Left hindlimb (tissue), 1 donor: ENCODE data around the gene POLRMT.

Source experiments
- DNase-seq: peaks from one replicate; pipeline ENCODE4 v3.0.0-alpha.2; 2018

Gene POLRMT

DNA sequence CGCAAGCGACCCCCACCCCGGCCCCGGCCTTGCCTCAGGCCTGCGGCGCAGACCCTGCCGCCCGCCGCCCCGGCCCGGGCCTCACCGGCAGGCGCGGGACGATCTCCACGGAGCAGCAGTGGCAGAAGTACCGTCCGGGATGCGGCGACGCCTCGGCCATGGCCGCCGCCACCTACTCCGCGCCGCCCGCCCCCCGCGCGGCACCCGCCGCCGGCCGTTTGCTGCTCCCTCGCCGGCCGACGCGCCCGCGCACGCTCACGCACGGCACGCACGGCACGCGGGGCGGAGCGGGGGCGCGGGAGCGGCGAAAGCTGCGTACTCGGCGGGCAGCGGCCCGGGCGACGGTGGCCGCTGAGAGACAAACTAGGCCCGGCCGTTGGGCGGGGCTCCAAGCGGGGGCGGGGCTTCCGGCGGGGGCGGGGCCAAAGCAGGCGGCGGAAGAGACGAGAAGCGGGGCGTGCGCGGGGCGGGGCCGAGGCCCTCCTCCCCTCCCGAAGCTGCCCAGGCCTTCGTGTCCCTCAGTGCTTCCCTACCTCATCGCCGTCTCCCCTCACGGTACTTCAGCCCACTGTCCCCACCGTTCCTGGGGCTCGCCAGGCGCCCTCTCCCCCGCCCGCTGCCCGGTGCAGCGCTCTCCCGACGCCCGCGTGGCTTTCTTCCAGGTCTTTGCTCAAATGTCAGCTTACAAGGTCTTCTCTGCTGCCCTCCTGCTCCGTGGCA is 29.8 kb upstream of the POLRMT start, which contains the start of gene RNF126:
RNF126 (minus strand) TSS at position 253 of the 720 bp plus-strand sequence; CDS start at position 160, 93 bp downstream.
- DNase-seq, result peak; percentile 96

DNA sequence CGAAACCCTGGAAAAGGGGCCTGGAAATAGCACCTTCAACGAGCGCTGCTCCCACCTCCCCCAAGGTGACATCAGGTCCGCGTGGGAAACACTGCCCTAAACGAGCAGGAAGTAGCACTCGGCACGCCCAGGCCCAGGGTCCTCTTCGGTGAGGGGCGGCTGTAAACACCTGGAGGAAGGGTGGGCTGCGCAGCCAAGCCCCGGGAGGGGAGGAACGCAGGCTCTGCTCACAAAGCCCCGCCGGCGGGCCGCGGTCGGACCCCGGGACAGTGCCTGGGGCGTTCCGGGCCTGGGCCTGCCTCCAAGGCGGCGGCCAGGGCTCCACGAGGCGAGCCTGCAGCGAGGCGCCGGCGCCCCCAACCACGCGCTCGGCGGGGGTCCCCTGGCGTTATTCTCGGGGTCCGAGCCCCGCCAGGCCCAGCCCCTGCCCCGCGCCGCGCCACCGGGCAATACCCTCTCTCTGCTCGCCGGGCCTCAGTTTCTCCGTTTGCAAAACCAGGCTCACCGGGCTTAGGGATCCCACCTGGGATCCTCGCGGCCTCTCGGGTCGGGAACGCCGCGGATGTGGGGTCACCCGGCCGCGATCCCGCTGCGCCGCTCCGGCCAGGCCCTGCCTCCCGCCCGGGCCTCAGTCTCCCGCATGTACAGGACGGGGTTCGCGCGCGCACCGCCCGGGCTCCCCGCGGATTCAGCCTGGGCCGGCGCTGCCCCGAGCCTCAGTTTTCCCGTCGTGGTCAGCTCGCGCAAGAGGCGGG is 29.0 kb upstream of the POLRMT start:
- DNase-seq, result no peak

DNA sequence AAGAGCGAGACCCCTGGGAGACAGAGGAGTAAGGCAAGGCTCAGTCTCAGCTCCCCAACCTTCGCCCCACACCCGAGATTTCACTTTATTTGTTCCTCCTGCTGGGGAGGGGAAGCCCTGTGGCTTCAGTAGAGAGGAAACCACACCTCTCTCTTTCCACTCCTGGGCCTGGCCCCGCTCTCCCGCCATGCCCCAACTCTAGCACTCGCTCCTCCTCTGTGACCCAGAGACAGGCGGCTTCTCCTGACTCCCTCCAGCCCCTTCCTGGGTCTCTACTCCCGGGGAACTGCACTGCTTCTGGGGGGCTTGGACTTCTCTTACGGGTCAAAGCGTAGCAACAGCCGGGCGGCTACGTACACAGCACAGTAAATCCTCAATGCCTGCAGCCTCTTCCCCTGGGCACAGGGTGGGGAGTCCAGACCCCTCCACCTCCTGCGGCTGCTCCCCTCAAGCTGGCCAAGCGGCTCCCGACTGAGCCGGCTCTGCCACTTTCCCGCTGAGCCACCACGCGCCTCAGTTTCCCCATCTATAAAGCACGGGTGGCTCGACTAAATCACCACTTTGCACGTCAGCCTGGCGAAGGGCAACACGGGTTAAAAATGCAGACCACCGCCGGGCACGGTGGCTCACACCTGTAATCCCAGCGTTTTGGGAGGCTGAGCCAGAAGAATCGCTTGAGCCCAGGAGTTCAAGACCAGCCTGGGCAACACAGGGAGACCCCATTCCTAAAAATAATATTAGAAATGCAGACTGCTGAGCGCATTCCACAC is 28.3 kb upstream of the POLRMT start:
- no peak for DNase-seq

DNA sequence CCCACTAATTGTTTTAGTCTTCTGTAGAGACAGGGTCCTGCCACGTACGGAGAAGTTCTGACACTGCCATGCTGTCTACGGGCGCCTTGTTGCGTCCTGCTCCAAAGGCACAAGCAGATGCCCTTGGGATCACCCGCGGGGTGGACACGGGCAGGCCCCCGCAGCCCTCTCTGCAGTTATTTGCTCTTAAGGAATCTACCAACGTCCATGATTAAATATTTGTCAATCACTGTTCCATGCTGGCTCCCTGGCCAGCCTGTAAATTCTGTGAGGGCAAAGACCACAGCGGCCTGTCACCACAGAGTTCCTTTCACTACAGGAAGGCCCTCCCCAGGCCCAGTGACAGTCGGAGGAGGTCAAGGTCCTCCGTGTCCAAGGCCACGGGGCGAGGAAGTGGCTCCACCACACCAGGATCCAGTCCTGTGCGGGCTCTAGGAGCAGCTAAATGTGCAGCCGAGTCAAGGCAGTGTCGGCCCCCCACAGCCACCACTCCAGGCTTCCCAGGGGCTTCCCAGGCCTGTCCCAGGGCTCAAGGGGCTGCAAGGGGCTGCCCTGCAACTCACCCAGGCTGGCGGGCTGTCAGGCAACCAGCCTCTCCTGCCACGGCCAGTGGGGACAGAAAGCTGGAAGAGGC is 27.6 kb upstream of the POLRMT start:
- DNase-seq, result no peak

DNA sequence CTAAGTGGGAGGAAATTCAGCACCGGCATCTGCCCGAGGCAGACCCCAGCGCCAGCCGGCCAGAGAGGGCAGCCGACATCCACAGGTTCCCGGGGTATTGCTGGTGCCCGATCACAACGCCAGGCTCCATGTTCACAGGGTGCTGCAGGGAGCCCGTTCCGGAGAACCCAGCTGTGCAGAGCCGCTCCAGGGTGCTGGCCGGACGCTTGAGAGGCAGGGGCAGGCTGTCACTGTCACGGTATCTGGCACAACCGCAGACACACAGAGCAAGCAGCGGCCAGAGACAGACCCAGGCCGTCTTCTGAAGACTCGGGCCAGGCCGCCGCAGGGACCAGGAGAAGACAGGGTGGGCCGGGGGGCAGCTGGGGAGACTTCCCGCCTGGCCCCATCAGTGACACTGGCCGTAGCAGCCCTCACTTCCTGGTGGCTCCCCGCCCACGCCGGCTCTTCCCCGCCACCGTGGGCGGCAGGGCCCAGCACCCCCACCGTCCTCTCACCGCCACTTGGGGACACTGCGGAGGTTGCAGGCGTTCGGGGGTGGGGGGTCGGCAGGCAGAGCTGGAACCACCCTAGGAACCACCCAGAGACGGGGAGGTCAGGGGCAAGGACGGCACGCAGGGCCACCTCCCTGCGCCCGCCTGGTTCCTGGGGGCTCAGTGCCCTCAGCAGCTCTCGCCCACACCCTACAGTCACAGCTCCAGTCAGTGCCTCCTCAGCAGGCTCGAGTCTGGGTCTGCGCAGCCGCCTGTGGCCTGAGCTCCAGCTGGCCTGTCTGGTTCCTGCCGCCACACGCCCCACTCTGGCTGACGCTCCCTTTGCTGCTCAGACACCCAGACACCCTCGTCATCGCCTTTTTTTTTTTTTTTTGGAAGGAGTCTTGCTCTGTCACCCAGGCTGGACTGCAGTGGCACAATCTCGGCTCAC is 25.8 kb upstream of the POLRMT start:
- no peak for DNase-seq

DNA sequence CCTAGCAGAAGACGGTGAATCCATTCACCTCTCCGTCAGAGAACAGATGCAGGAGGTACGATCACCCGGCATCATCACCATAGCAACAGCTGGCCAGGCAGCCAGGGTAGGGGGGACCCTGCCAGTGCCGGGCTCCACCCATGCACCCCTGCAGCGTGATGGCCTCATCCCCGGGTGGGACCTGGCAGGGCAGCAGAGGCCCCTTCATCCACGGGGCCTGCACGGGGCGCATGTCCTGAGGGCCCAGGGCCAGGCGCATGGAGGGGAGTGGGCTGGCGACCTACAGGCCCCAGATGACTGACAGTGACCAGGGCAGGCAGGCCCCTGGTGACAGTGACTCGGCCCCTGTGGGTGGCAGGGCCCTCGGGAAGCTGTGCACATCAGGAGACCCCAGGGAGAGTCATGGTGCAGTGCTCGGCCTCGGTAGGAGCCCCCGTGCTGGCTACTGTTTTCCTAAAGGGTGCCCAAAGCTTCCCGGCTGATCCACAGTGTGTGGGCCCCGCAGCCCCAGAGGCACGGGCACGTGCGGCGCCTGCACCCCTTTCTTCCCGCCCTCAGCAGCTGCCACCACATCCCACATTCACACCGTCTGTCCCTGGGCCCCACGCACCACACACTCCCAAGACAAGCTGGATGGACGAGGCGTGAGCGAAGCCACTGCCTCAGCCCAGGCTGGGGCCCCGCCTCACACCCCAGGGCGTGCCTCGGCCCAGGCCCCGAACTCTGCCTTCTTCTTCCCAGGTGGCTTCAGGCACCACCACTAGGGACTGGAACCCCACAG is 24.9 kb upstream of the POLRMT start:
- DNase-seq, result no peak

DNA sequence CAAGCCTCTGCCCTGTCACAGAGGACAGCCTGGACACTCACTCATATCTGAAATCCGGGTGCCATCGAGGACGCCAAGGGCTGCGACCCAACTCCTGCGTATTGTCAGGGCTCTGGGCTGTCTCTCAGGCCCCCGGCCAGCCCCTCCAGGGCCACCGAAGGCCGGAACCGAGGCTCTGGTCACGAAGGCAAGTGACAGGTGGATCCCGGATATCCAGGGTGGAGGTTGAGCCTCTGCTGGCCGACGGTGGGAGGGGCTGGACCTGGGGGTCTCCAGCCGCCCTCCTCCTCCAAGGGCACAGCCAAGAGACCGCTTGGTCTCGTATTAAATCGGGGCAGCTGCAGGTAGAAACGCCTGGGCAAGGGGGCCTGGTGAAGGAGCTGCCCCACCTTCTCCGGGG is 24.3 kb upstream of the POLRMT start:
- DNase-seq, result no peak

DNA sequence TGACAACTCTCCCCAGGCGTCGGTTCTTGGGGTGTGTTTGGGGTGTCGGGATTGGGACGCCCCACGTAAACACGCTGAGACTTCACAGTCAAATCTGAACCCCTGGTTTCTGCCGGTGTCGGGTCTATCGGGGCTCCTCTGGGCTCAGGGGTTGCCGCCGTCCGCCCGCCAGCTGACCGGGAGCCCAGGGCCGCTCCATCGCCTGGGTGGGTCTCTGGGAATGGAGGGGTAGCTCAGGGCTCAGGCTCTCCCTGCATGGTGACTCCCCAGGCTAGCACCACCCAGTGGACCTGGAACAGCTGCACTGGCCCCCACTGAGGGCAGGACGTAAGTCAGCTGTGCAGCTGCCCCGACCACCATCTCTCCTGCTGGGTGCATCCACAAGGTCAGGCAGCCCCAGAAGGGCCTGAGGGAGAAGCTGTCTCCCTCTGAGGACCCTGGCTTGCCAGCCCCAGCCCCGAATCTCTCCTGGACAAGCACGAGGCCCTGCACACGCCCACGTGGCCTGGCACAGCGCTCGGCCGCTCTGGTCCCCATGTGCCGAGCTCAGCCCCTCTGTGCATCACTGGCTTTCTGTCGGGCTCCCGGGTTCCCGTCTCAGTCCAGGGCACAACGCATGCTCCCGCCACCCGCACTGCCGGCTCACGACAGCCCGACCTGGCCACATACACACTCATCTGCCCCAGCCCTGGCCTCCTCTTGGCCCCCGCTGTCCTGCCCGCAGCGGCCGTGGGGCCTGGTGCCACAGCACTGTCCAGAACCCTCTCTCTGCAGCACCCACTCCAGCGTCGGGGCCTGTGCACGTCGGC is 23.6 kb upstream of the POLRMT start:
- no peak for DNase-seq

DNA sequence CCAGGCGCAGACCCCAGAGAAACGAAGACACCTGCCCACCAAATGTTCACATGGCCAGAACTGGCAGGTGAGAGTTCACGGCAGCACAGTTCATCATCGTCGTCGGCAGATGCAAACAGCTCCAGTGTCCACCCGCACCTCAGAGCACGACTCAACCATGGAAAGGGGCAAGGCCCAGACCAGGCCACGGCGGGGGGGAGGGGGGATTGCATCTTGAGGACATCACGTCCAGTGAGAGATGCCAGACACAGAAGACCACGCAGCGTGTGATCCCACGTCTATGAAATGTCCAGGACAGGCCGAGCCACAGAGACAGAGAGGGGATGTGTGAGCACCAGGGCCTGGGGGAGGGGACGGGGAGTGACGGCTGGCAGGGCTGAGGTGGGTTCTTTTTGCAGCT is 22.4 kb upstream of the POLRMT start:
- no peak for DNase-seq

DNA sequence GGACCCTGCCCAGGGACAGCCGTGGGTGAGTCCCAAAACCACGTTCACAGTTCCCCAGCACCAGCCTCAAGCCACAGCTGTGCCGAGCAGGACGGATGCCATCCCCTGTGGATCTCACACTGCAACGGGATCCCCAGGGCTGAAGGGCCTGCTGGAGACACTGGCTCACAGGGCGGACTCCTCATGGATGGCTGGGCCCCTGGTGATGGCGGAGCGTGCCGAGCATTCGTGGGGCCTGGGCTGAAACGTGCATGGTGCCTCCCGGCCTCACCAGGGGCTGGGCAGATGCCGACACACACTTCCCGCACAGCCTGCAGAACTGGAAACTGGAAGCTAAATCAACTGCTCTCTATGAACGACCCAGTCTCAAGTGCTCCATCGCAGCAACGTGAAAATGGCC is 20.1 kb upstream of the POLRMT start:
- no peak for DNase-seq

DNA sequence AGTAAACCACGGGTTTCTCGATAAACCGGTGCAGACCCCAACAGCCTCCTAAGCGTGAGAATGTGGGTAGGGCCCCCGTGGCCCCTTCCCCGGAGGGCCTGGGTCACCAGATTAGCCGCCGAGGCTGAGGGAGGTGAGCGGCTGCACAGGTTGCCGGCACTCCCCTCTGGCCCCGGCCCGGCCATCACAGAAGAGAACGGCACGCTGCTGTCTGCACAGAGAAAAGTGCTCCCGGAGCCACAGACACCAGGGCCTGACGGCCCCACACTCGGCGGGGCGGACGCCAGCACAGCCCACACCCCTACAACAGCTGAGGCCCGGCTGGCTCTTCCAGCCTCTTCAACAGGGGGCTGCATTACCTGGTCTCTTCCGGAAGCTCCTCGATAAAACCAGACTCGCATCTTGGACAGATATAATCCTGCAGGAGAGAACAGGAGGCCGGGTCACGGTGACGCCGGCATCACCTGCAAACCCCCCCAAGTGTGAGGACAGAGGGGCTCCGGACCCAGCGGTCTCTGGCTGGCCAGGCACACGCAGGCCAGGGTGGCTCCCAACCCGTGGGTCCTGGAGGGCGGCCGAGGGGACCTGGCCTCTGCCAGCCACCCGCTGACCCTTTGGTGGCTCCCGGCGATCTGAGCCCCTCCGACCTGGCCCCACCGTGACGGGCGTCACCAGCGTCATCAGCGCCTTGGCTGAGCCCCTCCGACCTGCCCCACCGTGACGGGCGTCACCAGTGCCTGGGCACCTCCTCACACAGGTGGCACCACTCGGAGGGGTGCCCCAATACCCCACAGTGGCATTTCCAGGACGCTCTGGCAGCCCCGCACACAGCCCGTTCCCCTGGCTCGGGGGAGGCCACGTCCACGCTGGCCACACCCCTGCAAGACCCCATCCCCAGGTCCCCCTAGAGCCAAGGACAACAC is 19.4 kb upstream of the POLRMT start:
- no peak for DNase-seq

DNA sequence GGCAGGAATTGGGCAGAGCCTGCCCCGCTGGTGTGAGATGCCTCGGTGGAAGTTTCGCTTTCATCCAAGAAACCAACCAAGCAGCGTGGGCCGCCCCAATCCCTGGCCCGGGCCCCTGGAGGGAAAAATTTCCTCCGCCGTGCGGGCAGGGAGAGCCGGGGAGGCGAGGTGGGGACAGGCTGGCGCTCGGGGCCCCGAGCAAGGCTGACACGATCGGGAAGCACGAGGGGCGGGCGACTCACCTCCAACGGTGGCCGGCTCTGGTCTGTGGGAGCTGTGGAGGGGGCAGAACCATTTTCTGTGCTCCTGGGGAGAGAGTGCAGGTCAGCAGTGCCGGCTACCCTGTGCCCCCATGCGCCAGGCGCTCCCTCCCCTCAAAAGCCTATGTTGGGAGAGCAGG is 18.7 kb upstream of the POLRMT start:
- DNase-seq, result no peak

DNA sequence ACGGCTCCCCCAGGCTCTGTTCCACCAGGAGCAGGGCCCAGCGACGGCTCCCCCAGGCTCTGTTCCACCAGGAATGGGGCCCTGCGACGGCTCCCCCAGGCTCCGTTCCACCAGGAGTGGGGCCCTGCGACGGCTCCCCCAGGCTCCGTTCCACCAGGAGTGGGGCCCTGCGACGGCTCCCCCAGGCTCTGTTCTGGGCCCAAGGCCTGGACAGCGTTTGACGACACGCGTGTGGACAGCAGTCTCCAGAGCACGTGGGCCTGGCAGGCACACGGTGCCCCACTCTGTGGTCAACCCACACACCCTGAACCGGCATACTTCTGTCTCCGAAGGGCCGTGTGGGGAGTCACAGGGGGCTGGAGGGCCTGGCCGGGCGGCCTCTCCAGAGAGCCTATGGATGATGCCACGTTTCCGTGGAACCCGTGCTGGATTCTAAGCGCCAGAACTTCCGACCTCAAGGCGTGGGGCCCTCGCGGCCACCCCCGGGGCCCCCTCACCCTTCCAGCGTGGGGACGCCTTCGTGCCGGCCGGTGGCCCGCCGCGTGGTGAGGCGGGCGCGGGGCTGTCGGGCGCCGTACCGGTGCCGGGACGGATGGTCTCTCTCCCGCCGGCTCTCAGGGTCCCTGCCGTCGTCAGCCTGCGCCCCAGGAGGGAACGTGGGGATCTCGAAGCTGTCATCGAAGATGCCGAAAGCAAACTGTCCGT is 17.9 kb upstream of the POLRMT start:
- no peak for DNase-seq

DNA sequence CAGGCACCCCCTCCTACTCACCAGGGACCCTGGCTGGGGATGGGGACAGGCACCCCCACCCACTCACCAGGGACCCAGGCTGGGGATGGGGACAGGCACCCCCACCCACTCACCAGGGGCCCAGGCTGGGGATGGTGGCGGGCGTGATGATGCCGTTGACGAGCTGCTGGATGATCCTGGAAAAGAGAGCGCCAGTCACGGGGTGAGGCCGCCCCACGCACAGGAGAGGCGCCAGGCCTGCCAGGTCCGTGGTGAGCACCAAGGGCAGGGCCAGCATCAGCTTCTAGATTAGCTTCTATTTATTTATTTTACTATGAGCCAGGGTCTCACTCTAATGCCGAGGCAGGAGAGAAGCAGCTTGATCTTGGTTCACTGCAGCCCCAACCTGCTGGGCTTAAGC is 16.8 kb upstream of the POLRMT start:
- DNase-seq, result no peak

DNA sequence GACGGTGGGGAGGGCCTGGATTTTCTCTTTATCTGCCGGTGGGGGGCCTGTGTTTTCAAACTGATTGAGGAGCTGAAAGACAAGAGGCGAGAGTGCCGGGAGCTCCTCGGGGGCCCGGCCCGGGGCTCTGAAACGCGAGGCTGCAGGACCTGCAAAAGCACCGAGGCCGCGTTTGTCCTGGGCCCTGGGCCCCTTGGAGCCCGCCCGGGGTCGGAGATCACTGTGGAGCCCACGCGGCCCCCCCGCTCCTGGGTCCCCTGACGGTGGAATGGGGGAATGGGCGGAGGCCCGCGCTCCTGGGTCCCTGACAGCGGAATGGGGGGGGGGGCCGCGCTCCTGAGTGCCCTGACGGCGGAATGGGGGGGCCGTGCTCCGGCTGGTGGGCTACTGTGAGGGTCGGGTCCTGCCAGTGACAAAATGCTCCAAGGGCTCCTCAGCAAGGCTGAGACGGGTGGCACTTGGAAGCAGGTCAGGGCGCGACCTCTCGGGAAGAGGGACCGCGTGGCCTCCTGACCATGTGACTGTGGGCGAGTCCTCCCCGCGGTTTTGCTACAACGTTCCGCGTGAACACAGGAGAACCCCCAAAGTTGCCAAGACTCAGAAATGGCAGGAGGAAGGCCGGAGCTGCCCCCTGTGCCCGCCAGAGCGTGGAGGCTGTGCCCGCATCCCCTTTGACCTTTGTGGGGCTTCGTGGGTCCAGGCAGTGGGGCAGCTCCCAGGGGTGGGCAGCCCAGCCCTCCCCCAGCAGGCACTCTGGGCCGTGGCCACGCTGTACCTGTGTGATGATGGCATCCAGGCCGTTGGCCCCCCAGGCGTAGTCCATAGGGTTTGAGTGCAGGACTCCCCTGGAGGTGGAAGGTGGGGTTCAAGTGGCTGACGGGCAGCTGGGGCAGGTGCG is 15.8 kb upstream of the POLRMT start:
- DNase-seq, result no peak

DNA sequence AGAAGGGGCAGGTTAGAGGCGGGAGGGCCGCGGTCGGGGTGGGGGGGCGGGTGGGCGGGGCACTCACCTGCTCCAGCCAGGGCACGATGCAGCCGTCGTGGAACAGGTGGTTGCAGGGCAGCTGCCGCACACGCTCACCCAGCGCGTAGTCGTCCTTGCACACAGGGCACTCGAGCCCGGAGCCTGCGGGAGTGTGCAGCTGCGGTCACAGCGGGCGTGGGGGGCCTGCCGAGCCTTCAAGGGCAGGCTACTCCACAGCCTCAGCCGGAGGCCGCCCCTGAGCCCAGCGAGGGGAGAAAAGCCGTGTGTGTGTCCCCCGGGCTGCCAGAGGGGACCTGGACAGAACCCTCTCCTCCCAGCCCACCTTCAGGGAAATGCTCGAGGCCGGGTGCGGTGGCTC is 15.0 kb upstream of the POLRMT start:
- DNase-seq, result no peak

DNA sequence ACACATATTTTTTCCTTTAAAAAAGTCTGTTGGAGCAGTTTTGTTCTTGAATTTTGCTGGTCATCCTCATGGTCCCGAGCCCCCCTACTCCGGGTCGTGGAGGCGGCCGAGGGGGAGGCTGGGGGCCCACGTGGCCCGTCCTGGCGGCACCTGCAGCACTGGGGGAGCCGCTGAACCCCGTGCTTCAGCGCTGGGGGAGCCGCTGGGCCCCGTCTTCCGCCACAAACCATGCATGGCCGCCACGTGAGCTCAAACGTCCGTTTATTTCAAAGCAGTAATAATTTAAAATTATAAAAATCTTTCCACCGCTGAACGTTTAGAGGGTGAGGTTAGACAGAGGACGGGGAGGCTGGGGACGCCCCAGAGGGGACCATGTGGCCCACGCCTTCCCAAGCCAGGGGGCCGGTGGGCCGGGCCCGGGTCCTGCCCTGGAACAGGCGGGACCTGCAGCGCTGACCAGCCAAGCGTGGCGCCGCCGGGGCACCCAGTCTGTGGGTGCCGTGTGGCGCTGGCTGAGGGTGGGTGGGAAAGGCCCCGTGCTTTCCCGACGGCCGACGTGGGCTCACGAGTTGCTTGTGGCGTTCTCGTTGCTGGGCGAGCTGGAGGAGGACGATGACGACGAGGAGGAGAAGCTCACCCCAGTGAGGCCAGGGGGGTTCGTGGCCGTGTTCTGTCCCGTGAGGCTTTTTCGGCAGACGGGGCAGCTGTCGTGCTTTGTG is 14.4 kb upstream of the POLRMT start:
- DNase-seq, result no peak
